Suprapubic skin (tissue), 4 donors: ENCODE measurements around the gene DAO. TPM values are rescaled to one million over a fixed set of nuclear protein-coding genes. Genes with fewer than 3 reads are reported as not detected.

ENCODE experiments used
- DNase-seq, 2 donors: peaks; one replicate each; pipeline ENCODE4 v3.0.0-alpha.2; 2019; ENCODE audit warnings: low spot score in 2 of 2
- H3K27ac ChIP-seq: fragments of 200-600 bp; sonication (generic); one replicate; pipeline ENCODE4 v1.5.1; 2019
- H3K27me3 ChIP-seq: fragments of 200-600 bp; sonication (generic); one replicate; pipeline ENCODE4 v1.5.1; 2019
- H3K36me3 ChIP-seq: fragments of 200-600 bp; sonication (generic); one replicate; pipeline ENCODE4 v1.5.1; 2019
- H3K4me1 ChIP-seq: fragments of 200-600 bp; sonication (generic); one replicate; pipeline ENCODE4 v1.5.1; 2019
- H3K4me3 ChIP-seq: fragments of 200-600 bp; sonication (generic); one replicate; pipeline ENCODE4 v1.5.1; 2019; ENCODE audit warnings: mild to moderate bottlenecking
- H3K9me3 ChIP-seq: fragments of 200-600 bp; sonication (generic); one replicate; pipeline ENCODE4 v1.5.1; 2019
- CTCF ChIP-seq, 2 donors: fragments of 200-600 bp in 1 of 2; fragments of 450-650 bp in 1 of 2; sonication (generic) in 1 of 2; IDR thresholded peaks; one replicate each; pipeline ENCODE4 v1.5.1; 2016 to 2019; ENCODE audit warnings: antibody characterized with exemption in 2 of 2, mild to moderate bottlenecking in 1 of 2, moderate library complexity in 1 of 2
- EP300 ChIP-seq: sonication (generic); formaldehyde crosslinking; IDR thresholded peaks from one replicate; pipeline ENCODE4 v1.6.1; 2017; ENCODE audit warnings: antibody characterized with exemption
- POLR2A ChIP-seq, 2 donors: fragments of 450-650 bp; IDR thresholded peaks; one replicate each; pipeline ENCODE4 v1.6.1; 2017; ENCODE audit warnings: antibody characterized with exemption in 2 of 2, mild to moderate bottlenecking in 2 of 2, moderate library complexity in 2 of 2
- POLR2AphosphoS5 ChIP-seq, 3 donors: sonication (generic); formaldehyde crosslinking; IDR thresholded peaks; one replicate each; pipeline ENCODE4 v1.6.1; 2017; ENCODE audit warnings: antibody characterized with exemption in 3 of 3
- WGBS: methylation state at CpG from one replicate; pipeline ENCODE4 v1.1.5; 2018; 5-methylcytosine and 5-hydroxymethylcytosine counted together
- total RNA-seq, 4 donors: library from RNA; depleted of rRNA; stranded (reverse); fragments of >200 nt; gene quantifications; one replicate each; pipeline ENCODE4 v1.1.0, GENCODE V29; 2016

Gene DAO
- total RNA-seq, 4 donors from 2014 or later, result not detected

- Histone ChIP-seq H3K27ac (no peak overlapping the region), H3K4me1 (no peaks in the 10 kb centered on the region), H3K36me3 (no peaks in the 10 kb centered on the region), H3K9me3 (no peaks in the 10 kb centered on the region), H3K4me3 (no peak overlapping the region), H3K27me3 (no peaks in the 10 kb centered on the region)
- DNase-seq, result no peak
- TF ChIP-seq EP300 (no peak), POLR2AphosphoS5 (IDR thresholded peaks at IDR 0.05) (no peak), POLR2A (IDR thresholded peaks at IDR 0.05) (no peak), CTCF (IDR thresholded peaks at IDR 0.05) (no peak)
- WGBS, result 84% methylated on average over 2 of the region's 2 CpGs
Observed at GRCh38 chr12:108906971-108907370, 27.1 kb downstream of the DAO start.

- H3K9me3 ChIP-seq, result no peaks in the 10 kb centered on the region
- no peaks in the 10 kb centered on the region for H3K27me3 ChIP-seq
- TF ChIP-seq CTCF (IDR thresholded peaks at IDR 0.05) (no peak), EP300 (no peak), POLR2A (IDR thresholded peaks at IDR 0.05) (no peak), POLR2AphosphoS5 (IDR thresholded peaks at IDR 0.05) (no peak)
- no peak overlapping the region for H3K4me3 ChIP-seq
- H3K4me1 ChIP-seq, result no peaks in the 10 kb centered on the region
- H3K36me3 ChIP-seq, result no peaks in the 10 kb centered on the region
- 41% methylated on average over 2 of the region's 2 CpGs for WGBS
- DNase-seq, result no peak
- no peak overlapping the region for H3K27ac ChIP-seq
Observed at GRCh38 chr12:108907839-108908351, 28.0 kb downstream of the DAO start.

GRCh38 chr12:108910336-108910735 is 30.4 kb downstream of the DAO start:
- TF ChIP-seq CTCF (IDR thresholded peaks at IDR 0.05), result no peak
- TF ChIP-seq POLR2A (IDR thresholded peaks at IDR 0.05), result no peak
- no peak for TF ChIP-seq POLR2AphosphoS5 (IDR thresholded peaks at IDR 0.05)
- no peak for TF ChIP-seq EP300
- Histone ChIP-seq H3K4me1 (no peaks in the 10 kb centered on the region), H3K27ac (no peak overlapping the region), H3K4me3 (no peak overlapping the region), H3K9me3 (no peaks in the 10 kb centered on the region), H3K36me3 (no peaks in the 10 kb centered on the region), H3K27me3 (no peaks in the 10 kb centered on the region)
- 87% methylated on average over 5 of the region's 5 CpGs for WGBS
- no peak for DNase-seq

- 35% methylated on average over 5 of the region's 6 CpGs for WGBS
- H3K27me3 ChIP-seq, result no peaks in the 10 kb centered on the region
- TF ChIP-seq CTCF (IDR thresholded peaks at IDR 0.05), result no peak
- no peak for TF ChIP-seq POLR2A (IDR thresholded peaks at IDR 0.05)
- TF ChIP-seq EP300, result no peak
- no peak for TF ChIP-seq POLR2AphosphoS5 (IDR thresholded peaks at IDR 0.05)
- no peaks in the 10 kb centered on the region for H3K36me3 ChIP-seq
- H3K27ac ChIP-seq, result no peak overlapping the region
- DNase-seq, result no peak
- H3K9me3 ChIP-seq, result no peaks in the 10 kb centered on the region
- H3K4me1 ChIP-seq, result no peaks in the 10 kb centered on the region
- H3K4me3 ChIP-seq, result no peak overlapping the region
Observed at GRCh38 chr12:108911915-108912314, 32.0 kb downstream of the DAO start.

- Histone ChIP-seq H3K27me3 (no peaks in the 10 kb centered on the region), H3K27ac (no peak overlapping the region), H3K9me3 (no peaks in the 10 kb centered on the region), H3K4me1 (no peaks in the 10 kb centered on the region), H3K36me3 (no peaks in the 10 kb centered on the region), H3K4me3 (no peak overlapping the region)
- TF ChIP-seq CTCF (IDR thresholded peaks at IDR 0.05) (no peak), POLR2AphosphoS5 (IDR thresholded peaks at IDR 0.05) (no peak), EP300 (no peak), POLR2A (IDR thresholded peaks at IDR 0.05) (no peak)
- no peak for DNase-seq
- WGBS, result 67% methylated on average over 1 of the region's 9 CpGs
Observed at GRCh38 chr12:108912361-108912760, 32.5 kb downstream of the DAO start.
